K562 (cell line): ENCODE measurements around the gene IL26. TPM values are rescaled to one million over a fixed set of nuclear protein-coding genes. Genes with fewer than 3 reads are reported as not detected.

Experiments used
- ADNP ChIP-seq: fragments of 200-800 bp; sonication (Bioruptor generic); IDR thresholded peaks from 2 replicates; pipeline ENCODE4 v1.6.1; 2016; ENCODE audit warnings: missing genetic modification characterization, missing compliant biosample characterization
- ARID3A ChIP-seq: IDR thresholded peaks from 2 replicates; pipeline ENCODE4 v1.6.1; 2012; ENCODE audit warnings: low read depth, low read length, improper control_type of control experiment, borderline replicate concordance
- C11orf30 ChIP-seq: fragments of 450-650 bp; IDR thresholded peaks from 2 replicates; pipeline ENCODE4 v1.6.1; 2016; ENCODE audit warnings: low read depth, mild to moderate bottlenecking
- DDX20 ChIP-seq: fragments of 450-650 bp; IDR thresholded peaks from 2 replicates; pipeline ENCODE4 v1.6.1; 2016; ENCODE audit warnings: missing genetic modification characterization, low read depth, mild to moderate bottlenecking, missing compliant biosample characterization, moderate library complexity
- FOXA3 ChIP-seq, 2 experiments: fragments of 450-650 bp in 1 of 2; sonication (generic) in 1 of 2; formaldehyde crosslinking; IDR thresholded peaks in 1 of 2; conservative IDR thresholded peaks in 1 of 2; 2 replicates each; pipeline versions ENCODE4 v1.4.0 to v1.8.0; 2020 to 2022; ENCODE audit warnings: mild to moderate bottlenecking in 2 of 2, missing genetic modification reagents in 1 of 2
- FOXM1 ChIP-seq, 2 experiments: fragments of 450-650 bp in 1 of 2; sonication (generic) in 1 of 2; formaldehyde crosslinking in 1 of 2; IDR thresholded peaks; 2 replicates each; pipeline versions ENCODE4 v1.6.1 to v1.9.0; 2017 to 2022; ENCODE audit warnings: low read depth in 2 of 2, mild to moderate bottlenecking in 2 of 2, missing genetic modification reagents in 1 of 2, moderate library complexity in 1 of 2
- MAFK ChIP-seq: IDR thresholded peaks from 2 replicates; pipeline ENCODE4 v1.6.1; 2011; ENCODE audit warnings: low read length, improper control_type of control experiment
- MEF2A ChIP-seq: IDR thresholded peaks from 2 replicates; pipeline ENCODE4 v1.6.1; 2011; ENCODE audit warnings: low read depth, mild to moderate bottlenecking, low read length, moderate library complexity; ENCODE audit not compliant: control insufficient read depth
- NR2C2 ChIP-seq, 2 experiments: fragments of 200-800 bp in 1 of 2; sonication (Bioruptor generic) in 1 of 2; sonication (generic) in 1 of 2; formaldehyde crosslinking in 1 of 2; IDR thresholded peaks; 2 replicates each; pipeline versions ENCODE4 v1.6.1 to v1.8.0; 2016 to 2022; ENCODE audit warnings: mild to moderate bottlenecking in 1 of 2, missing compliant biosample characterization in 1 of 2, missing genetic modification characterization in 1 of 2, missing genetic modification reagents in 1 of 2
- RAD51 ChIP-seq: fragments of 450-650 bp; IDR thresholded peaks from 2 replicates; pipeline ENCODE4 v1.7.1; 2016; ENCODE audit warnings: low read depth, mild to moderate bottlenecking, borderline replicate concordance
- RBBP5 ChIP-seq: fragments of 200-600 bp; sonication (generic); IDR thresholded peaks from 2 replicates; pipeline ENCODE4 v1.6.1; 2012; ENCODE audit warnings: borderline replicate concordance, mild to moderate bottlenecking, low read length, control low read depth, inconsistent platforms; ENCODE audit not compliant: insufficient read depth, poor library complexity, severe bottlenecking
- SRSF1 ChIP-seq: fragments of 200-400 bp; formaldehyde crosslinking; IDR thresholded peaks from 2 replicates; pipeline ENCODE4 v1.6.1; 2017; ENCODE audit warnings: mild to moderate bottlenecking, low read depth, low read length, moderate library complexity
- THRA ChIP-seq: fragments of 450-650 bp; IDR thresholded peaks from 2 replicates; pipeline ENCODE4 v1.6.1; 2017; ENCODE audit warnings: mild to moderate bottlenecking, moderate library complexity
- ZBED1 ChIP-seq: IDR thresholded peaks from 2 replicates; pipeline ENCODE4 v1.6.1; 2014
- ZBTB2 ChIP-seq: fragments of 450-650 bp; IDR thresholded peaks from 2 replicates; pipeline ENCODE4 v1.6.1; 2016; ENCODE audit warnings: antibody characterized with exemption
- ZBTB43 ChIP-seq: sonication (generic); formaldehyde crosslinking; IDR thresholded peaks from 2 replicates; pipeline ENCODE4 v1.8.0; 2023; ENCODE audit warnings: mild to moderate bottlenecking, missing genetic modification reagents
- ZNF507 ChIP-seq: conservative IDR thresholded peaks from 2 replicates; pipeline ENCODE4 v1.6.1; 2017; ENCODE audit warnings: missing genetic modification characterization, missing compliant biosample characterization
- ZNF586 ChIP-seq: fragments of 450-650 bp; formaldehyde crosslinking; conservative IDR thresholded peaks from 2 replicates; pipeline ENCODE4 v1.4.0; 2020; ENCODE audit warnings: mild to moderate bottlenecking, moderate library complexity
- ZNF589 ChIP-seq: fragments of 200-800 bp; sonication (Bioruptor generic); IDR thresholded peaks from 2 replicates; pipeline ENCODE4 v1.6.1; 2016; ENCODE audit warnings: low read depth, missing genetic modification characterization, missing compliant biosample characterization
- ZNF655 ChIP-seq: fragments of 250-450 bp; sonication (Bioruptor Pico); IDR thresholded peaks from 2 replicates; pipeline ENCODE4 v1.5.0; 2021
- polyA plus RNA-seq, 8 experiments: library from polyadenylated mRNA; depleted of rRNA in 4 of 8; stranded (reverse) in 5 of 8; unstranded in 3 of 8; fragments of >200 nt; fragmentation: Nextera tagmentation in 2 of 8; fragmentation: Illumina TruSeq in 1 of 8; extraction: Ambion mirVana in 2 of 8; extraction: Trizol in 1 of 8; gene quantifications; 2 replicates each; pipeline versions ENCODE4 v1.2.1 to v1.2.3, GENCODE V29; 2011 to 2014; ENCODE audit warnings: inconsistent platforms in 1 of 8, missing spikeins in 1 of 8
- total RNA-seq, 7 experiments: library from RNA; depleted of rRNA in 6 of 7; stranded (reverse); fragments of >200 nt in 6 of 7; fragmentation: Illumina TruSeq in 2 of 7; extraction: Trizol in 2 of 7; gene quantifications; 2 replicates each; pipeline versions ENCODE4 v1.2.1 to v1.2.3, GENCODE V29; 2011 to 2021; ENCODE audit warnings: low replicate concordance in 1 of 7

IL26 gene
- total and polyA plus RNA-seq, 9 of the 15 experiments (the other 6 are each of a cell fraction or from before 2014, with no cell fraction given) = not detected

GRCh38 chr12:68178774-68179439 is 46.7 kb downstream of the IL26 start (continued):
- TF ChIP-seq ARID3A (no peak), DDX20 (tag) (peak; percentile 37; the same call in 1 of the 2 replicates), ADNP (tag) (no peak), ZNF507 (tag) (no peak), C11orf30 (no peak), ZNF586 (no peak), FOXM1 (IDR thresholded peaks at IDR 0.05; ENCODE audit: low read depth) (no peak), FOXM1 (CRISPR knock-in tag; IDR thresholded peaks at IDR 0.05; ENCODE audit: low read depth) (no peak), THRA (no peak), ZBTB2 (no peak), ZBTB43 (CRISPR knock-in tag) (no peak), ZNF589 (CRISPR knock-in tag) (no peak), SRSF1 (no peak), ZBED1 (no peak), RAD51 (no peak; the same call in 1 of the 2 replicates), RBBP5 (no peak), MAFK (peak; percentile 4; the same call in 1 of the 2 replicates), FOXA3 (CRISPR knock-in tag; conservative IDR thresholded peaks at IDR 0.05 in 1 of 2, IDR thresholded peaks at IDR 0.05 in 1 of 2) (peak in 1 of 2 experiments; percentile 85; a peak in 3 of 4 replicates), MEF2A (no peak), NR2C2 (CRISPR knock-in tag; IDR thresholded peaks at IDR 0.05) (no peak), NR2C2 (tag; IDR thresholded peaks at IDR 0.05) (peak; percentile 58), ZNF655 (no peak)
